SJCRH30 (cell line): ENCODE measurements around the gene BMPER. TPM values are rescaled to one million over a fixed set of nuclear protein-coding genes. Genes with fewer than 3 reads are reported as not detected.

Experiments
- DNase-seq, 2 experiments: peaks; one replicate each; pipeline ENCODE4 v3.0.0-alpha.2; 2015 to 2020
- H3K27ac ChIP-seq: fragments of 250-450 bp; sonication (Bioruptor Pico); 2 replicates; pipeline ENCODE4 v1.5.1; 2020; ENCODE audit warnings: mild to moderate bottlenecking, moderate library complexity
- H3K27me3 ChIP-seq: fragments of 250-450 bp; sonication (Bioruptor Pico); 2 replicates; pipeline ENCODE4 v1.5.1; 2020; ENCODE audit warnings: mild to moderate bottlenecking, moderate library complexity
- H3K36me3 ChIP-seq: fragments of 250-450 bp; sonication (Bioruptor Pico); 2 replicates; pipeline ENCODE4 v1.5.1; 2020; ENCODE audit warnings: mild to moderate bottlenecking, moderate library complexity
- H3K4me1 ChIP-seq: fragments of 250-450 bp; sonication (Bioruptor Pico); 2 replicates; pipeline ENCODE4 v1.5.1; 2020; ENCODE audit warnings: mild to moderate bottlenecking, moderate library complexity
- H3K4me3 ChIP-seq: fragments of 250-450 bp; sonication (Bioruptor Pico); 2 replicates; pipeline ENCODE4 v1.5.1; 2020; ENCODE audit warnings: mild to moderate bottlenecking, moderate library complexity
- H3K9me3 ChIP-seq: fragments of 250-450 bp; sonication (Bioruptor Pico); replicated peaks from 2 replicates; pipeline ENCODE4 v1.5.1; 2020; ENCODE audit warnings: mild to moderate bottlenecking, moderate library complexity
- total RNA-seq: library from RNA; depleted of rRNA; stranded (reverse); fragments of >200 nt; shearing (Covaris generic); gene quantifications from 2 replicates; pipeline ENCODE4 v1.2.3, GENCODE V29; 2014

BMPER gene
- total RNA-seq, 1 experiment from 2014 or later, result 0.47 TPM

GRCh38 chr7:34130558-34131295, 225.4 kb downstream of the BMPER start:
- H3K27me3 ChIP-seq, result peaks cover 13% of the 10 kb centered on the region; the same call in 1 of the 2 replicates
- no peaks in the 10 kb centered on the region for H3K36me3 ChIP-seq
- no peaks in the 10 kb centered on the region for H3K4me1 ChIP-seq
- no peak overlapping the region for H3K4me3 ChIP-seq
- DNase-seq, result no peak
- H3K9me3 ChIP-seq, result no peaks in the 10 kb centered on the region
- no peak overlapping the region for H3K27ac ChIP-seq

GRCh38 chr7:34131371-34131770, 226.0 kb downstream of the BMPER start:
- H3K36me3 ChIP-seq, result no peaks in the 10 kb centered on the region
- no peak overlapping the region for H3K27ac ChIP-seq
- H3K4me1 ChIP-seq, result no peaks in the 10 kb centered on the region
- no peaks in the 10 kb centered on the region for H3K9me3 ChIP-seq
- H3K4me3 ChIP-seq, result no peak overlapping the region
- peaks cover 13% of the 10 kb centered on the region; the same call in 1 of the 2 replicates for H3K27me3 ChIP-seq
- no peak for DNase-seq

DNA sequence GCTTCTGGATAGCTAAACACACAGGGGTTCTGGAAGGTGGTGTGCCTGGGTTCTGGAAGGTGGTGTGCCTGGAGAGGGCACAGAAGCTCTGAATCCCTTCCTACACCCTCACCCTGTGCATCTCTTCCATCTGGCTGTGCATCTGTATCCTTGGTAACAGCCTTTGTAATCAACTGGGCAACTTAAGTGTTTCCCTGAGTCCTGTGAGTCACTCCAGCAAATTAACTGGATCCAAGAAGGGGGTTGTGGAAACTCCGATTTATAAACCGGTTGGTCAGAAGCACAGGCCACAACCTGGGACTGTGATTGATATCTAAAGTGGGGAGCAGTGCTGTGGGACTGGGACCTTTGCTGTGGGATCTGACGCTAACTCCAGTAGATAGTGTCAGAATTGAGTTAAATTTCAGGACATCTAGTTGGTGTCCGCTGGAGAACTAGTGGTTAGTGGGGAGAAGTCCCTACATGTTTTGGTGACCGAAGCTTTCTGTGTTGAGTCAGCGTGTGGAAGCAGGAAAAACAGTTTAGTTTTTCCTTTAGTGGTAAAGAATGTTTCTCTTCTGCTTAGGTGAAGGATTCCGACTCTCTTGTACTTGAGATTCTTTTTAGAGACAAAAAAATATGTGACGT, 228.1 kb downstream of the BMPER start:
- DNase-seq, result no peak
- Histone ChIP-seq H3K36me3 (no peaks in the 10 kb centered on the region), H3K9me3 (no peaks in the 10 kb centered on the region), H3K27ac (no peak overlapping the region), H3K4me3 (no peak overlapping the region), H3K27me3 (peaks cover 10% of the 10 kb centered on the region; the same call in 1 of the 2 replicates), H3K4me1 (no peaks in the 10 kb centered on the region)

GRCh38 chr7:34133983-34134782, 228.8 kb downstream of the BMPER start:
- peak; percentile 53 to 72 for DNase-seq
- Histone ChIP-seq H3K27ac (no peak overlapping the region), H3K36me3 (no peaks in the 10 kb centered on the region), H3K9me3 (no peaks in the 10 kb centered on the region), H3K4me1 (no peaks in the 10 kb centered on the region), H3K4me3 (no peak overlapping the region), H3K27me3 (peaks cover 10% of the 10 kb centered on the region; the same call in 1 of the 2 replicates)

DNA sequence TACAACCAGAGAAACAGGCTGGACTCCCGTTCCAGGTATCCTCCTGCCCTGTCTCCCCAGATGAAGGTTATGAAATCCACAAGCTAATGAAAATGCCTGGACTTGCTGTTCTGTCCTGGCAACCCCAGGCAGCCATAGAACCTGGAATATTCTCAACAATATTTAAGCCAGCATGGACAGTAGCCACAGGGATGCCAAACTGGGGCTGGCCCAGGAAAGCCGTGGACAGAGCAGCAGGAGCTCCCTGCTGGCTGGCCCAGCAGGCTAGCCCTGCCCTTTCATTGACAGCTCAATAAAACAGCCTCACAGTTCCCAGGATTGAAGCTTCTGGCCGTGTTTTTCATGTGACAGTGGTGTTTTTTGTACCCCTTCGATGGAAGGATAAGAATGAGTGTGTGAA, 230.6 kb downstream of the BMPER start:
- Histone ChIP-seq H3K27ac (no peak overlapping the region), H3K4me3 (no peak overlapping the region), H3K4me1 (no peaks in the 10 kb centered on the region), H3K9me3 (no peaks in the 10 kb centered on the region), H3K27me3 (peaks cover 10% of the 10 kb centered on the region; the same call in 1 of the 2 replicates), H3K36me3 (no peaks in the 10 kb centered on the region)
- DNase-seq, result no peak

- no peaks in the 10 kb centered on the region for H3K9me3 ChIP-seq
- no peaks in the 10 kb centered on the region for H3K36me3 ChIP-seq
- no peak overlapping the region for H3K4me3 ChIP-seq
- peaks cover 6% of the 10 kb centered on the region; the same call in 1 of the 2 replicates for H3K27me3 ChIP-seq
- no peak overlapping the region for H3K27ac ChIP-seq
- no peak for DNase-seq
- no peaks in the 10 kb centered on the region for H3K4me1 ChIP-seq
These were observed 231.4 kb downstream of the BMPER start for GRCh38 chr7:34136698-34137097.

- DNase-seq, result no peak
- H3K27me3 ChIP-seq, result peaks cover 6% of the 10 kb centered on the region; the same call in 1 of the 2 replicates
- H3K9me3 ChIP-seq, result no peaks in the 10 kb centered on the region
- no peaks in the 10 kb centered on the region for H3K4me1 ChIP-seq
- no peaks in the 10 kb centered on the region for H3K36me3 ChIP-seq
- H3K4me3 ChIP-seq, result no peak overlapping the region
- no peak overlapping the region for H3K27ac ChIP-seq
These were observed 231.8 kb downstream of the BMPER start for GRCh38 chr7:34137176-34137575.

DNA sequence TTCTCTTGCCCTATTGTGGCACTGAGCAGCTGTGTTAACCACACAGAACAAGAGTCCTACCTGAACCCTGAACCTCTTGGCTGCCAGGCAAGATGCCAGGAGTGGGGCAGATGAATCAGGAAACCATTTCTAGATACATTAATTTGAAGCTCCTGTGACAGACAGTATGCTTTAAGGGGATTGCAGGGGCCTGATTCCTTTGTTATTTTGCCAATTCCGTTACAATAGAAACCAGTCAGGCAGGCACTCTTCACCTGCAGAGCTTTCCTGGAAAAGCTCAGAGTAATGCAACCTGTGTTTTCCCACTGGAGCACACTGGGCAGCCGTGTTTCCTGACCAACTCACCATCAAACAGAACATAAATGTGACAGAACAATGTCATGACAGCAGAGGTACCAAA, 233.1 kb downstream of the BMPER start:
- peaks cover 6% of the 10 kb centered on the region; the same call in 1 of the 2 replicates for H3K27me3 ChIP-seq
- H3K4me3 ChIP-seq, result no peak overlapping the region
- no peak for DNase-seq
- no peaks in the 10 kb centered on the region for H3K9me3 ChIP-seq
- no peaks in the 10 kb centered on the region for H3K36me3 ChIP-seq
- H3K27ac ChIP-seq, result no peak overlapping the region
- no peaks in the 10 kb centered on the region for H3K4me1 ChIP-seq

DNA sequence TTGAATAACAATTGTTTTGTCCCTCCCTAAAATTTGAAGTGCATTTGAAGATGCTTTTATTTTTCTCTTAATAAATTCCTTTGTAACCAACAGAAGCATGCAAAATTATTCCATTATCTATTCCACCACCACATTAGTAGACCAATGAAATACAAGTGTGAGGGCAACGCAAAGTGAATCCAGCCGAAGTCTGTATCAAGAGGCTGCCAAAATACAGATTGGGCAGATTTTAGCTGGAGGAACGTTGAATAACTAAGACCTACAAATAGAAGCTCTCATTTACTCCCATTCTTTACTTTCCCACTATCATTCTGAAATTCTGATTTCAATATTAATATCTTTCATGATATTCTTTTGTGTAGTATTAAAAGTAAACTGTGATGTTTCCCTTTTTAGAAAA, 233.7 kb downstream of the BMPER start:
- H3K27ac ChIP-seq, result no peak overlapping the region
- no peak for DNase-seq
- no peaks in the 10 kb centered on the region for H3K9me3 ChIP-seq
- H3K4me3 ChIP-seq, result no peak overlapping the region
- peaks cover 6% of the 10 kb centered on the region; the same call in 1 of the 2 replicates for H3K27me3 ChIP-seq
- no peaks in the 10 kb centered on the region for H3K4me1 ChIP-seq
- H3K36me3 ChIP-seq, result no peaks in the 10 kb centered on the region

DNA sequence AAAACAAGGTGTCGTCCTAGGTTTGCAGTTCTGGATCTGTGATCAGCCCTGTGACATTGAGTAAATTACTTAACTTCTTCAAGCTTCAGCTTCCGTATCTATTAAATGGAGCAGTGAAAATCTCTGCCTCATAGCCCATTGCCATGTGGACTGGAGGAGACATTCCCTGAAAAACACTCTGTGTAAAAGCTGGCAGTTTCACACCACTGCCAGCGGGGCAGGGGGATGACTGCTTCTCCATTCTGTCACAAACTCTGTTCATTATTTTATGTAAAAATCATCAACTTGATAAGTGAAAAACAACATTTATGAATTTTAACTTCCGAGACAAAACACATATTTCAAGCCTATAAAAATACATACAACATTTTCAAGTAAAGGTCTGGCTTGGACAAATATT, 234.7 kb downstream of the BMPER start:
- Histone ChIP-seq H3K36me3 (no peaks in the 10 kb centered on the region), H3K27me3 (no peaks in the 10 kb centered on the region; the same call in 1 of the 2 replicates), H3K27ac (no peak overlapping the region), H3K4me1 (no peaks in the 10 kb centered on the region), H3K4me3 (no peak overlapping the region), H3K9me3 (no peaks in the 10 kb centered on the region)
- no peak for DNase-seq

DNA sequence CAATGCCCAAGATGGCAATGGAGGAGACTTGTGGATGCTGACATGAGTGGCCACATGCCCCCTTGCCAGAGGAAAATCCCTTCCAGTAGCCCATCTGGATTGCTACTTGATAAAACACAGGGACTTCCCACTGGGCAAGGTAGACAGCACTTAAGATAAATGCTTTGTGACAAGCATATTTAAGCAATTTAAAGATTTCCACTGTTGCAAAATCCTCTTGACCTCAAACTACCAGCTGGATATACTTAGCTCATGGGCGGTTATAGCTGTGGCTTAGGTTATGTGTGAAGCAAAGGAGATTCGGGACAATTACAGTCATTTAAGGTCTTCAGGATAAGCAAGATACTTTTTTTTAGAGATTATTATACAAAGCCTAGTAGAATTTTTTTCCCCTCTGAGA, 238.1 kb downstream of the BMPER start:
- Histone ChIP-seq H3K27ac (no peak overlapping the region), H3K27me3 (no peaks in the 10 kb centered on the region; the same call in 1 of the 2 replicates), H3K4me1 (no peaks in the 10 kb centered on the region), H3K4me3 (no peak overlapping the region), H3K9me3 (no peaks in the 10 kb centered on the region), H3K36me3 (no peaks in the 10 kb centered on the region)
- DNase-seq, result no peak

GRCh38 chr7:34145603-34146002, 240.3 kb downstream of the BMPER start:
- Histone ChIP-seq H3K27ac (no peak overlapping the region), H3K4me3 (no peak overlapping the region), H3K36me3 (no peaks in the 10 kb centered on the region), H3K4me1 (no peaks in the 10 kb centered on the region), H3K9me3 (no peaks in the 10 kb centered on the region), H3K27me3 (no peaks in the 10 kb centered on the region; the same call in 1 of the 2 replicates)
- DNase-seq, result no peak

DNA sequence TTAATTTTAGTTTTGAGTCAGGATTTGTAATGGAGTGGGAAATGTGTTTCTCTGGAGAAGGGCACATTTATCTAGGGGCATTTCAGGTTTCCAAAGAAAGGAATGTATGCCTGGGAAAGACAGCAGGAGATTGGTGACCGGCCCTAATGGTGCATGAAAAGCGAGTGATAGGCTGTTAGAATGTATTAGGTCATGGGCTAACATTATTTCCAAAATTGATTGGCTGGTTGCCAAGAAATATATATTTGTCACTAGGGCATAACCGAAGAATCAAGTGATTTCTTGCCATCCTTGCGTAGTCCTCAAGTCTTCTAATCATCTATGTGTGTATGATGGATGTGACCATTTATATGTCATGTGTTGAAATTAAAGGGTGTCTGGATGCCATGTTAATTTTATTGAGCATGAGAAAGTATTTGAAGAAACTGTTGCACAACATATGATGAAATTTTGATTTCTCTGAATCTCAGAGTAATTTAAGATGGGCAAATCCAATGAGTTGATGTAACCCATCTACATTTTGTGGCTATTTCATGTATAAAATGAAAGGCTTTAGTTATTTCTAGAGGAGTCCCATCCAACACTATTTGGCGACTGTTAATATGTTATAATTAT, 248.4 kb downstream of the BMPER start:
- Histone ChIP-seq H3K27ac (no peak overlapping the region), H3K9me3 (no peaks in the 10 kb centered on the region), H3K27me3 (no peaks in the 10 kb centered on the region), H3K4me3 (no peak overlapping the region), H3K4me1 (no peaks in the 10 kb centered on the region), H3K36me3 (no peaks in the 10 kb centered on the region)
- DNase-seq, result no peak

DNA sequence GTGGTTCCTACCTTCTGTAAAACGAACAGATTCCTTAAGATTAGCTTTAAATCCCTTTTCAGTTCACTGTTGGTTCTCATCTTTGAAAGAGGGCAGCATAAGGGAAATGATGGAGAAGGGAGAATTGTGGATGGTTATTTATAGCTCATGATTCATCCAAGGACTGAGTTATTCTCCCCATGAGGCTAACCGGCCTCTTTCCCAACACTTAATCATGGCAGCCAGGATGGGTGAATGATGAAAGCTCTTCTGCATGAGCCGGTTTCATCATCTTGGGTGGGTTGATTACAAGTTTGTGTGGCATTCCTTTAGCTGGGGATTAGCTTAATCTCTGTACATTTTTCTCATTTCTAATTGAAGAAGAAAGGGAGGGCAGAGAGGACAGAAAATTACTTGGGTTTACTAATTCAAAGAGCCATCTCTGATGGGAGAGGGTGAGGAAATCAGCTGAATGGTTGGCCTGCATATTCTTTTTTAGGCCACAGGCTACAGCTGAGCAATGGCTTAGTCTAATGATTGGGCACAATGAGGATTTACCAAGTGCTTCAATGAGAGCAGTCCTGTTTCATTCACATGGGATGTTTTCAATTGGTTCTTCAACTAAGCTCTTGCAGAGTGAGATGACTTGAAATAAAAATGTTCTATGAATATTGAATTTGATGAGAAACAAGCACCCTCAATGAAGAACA, 250.0 kb downstream of the BMPER start:
- Histone ChIP-seq H3K36me3 (no peaks in the 10 kb centered on the region), H3K4me1 (no peaks in the 10 kb centered on the region), H3K4me3 (no peak overlapping the region), H3K27ac (no peak overlapping the region), H3K27me3 (no peaks in the 10 kb centered on the region), H3K9me3 (no peaks in the 10 kb centered on the region)
- no peak for DNase-seq
